ENCODE results near the gene CCDC127.
"Not testable (repeated sequence)": the region's sequence is repeated elsewhere in the genome, so short reads cannot be mapped to it uniquely, and the experiment has no call there.

Gene CCDC127

DNA sequence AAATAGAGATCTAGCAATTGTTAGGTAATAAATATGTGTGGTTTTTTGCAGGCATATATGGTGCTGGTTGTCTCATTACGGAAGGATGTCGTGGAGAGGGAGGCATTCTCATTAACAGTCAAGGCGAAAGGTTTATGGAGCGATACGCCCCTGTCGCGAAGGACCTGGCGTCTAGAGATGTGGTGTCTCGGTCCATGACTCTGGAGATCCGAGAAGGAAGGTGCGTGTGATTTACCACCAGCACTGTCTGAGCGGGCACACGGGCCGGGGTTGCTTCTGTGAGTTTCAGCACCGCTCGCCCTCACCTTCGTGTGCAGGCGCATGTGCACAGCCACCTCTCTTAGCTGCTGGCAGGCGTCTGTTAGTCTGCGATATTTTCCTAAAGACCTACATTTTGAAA, 15.5 kb upstream of the CCDC127 start:
- not testable (repeated sequence) for H2AFZ ChIP-seq (ENCODE audit: low read length, unreplicated experiment); H3K4me1 ChIP-seq (ENCODE audit: control insufficient read depth, insufficient read depth, low read length, unreplicated experiment); H3K27ac ChIP-seq (ENCODE audit: low read depth, low read length); H3K4me3 ChIP-seq (ENCODE audit: low read depth, low read length); H3K27me3 ChIP-seq (ENCODE audit: insufficient read depth, low read length); H3K79me2 ChIP-seq (ENCODE audit: control insufficient read depth, insufficient read depth, low read length, unreplicated experiment)
- H3K36me3 ChIP-seq (ENCODE audit: insufficient read depth, low read length): peaks cover 21% of the 10 kb centered on the region

DNA sequence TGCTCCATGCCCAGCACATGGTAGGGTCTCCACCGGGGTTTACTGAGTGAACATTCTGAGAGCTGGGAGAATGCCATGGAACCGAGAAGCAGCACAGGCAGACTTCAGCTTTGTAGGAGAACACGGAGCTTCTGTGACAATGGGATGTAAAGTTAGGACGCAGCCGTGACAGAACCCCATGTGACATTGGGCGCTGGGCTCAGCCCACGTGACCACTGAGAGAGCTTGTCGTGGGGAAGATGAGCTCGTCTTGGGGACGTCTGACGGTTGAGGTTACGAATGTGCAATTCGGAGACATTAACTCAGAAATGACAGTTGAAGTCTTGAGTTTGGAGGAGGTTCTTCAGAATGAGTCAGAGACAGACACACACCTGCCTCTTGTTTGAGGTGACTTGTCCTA, 13.7 kb upstream of the CCDC127 start:
- H3K36me3 ChIP-seq (ENCODE audit: insufficient read depth, low read length): peaks cover 23% of the 10 kb centered on the region
- no peaks in the 10 kb centered on the region for H3K4me1 ChIP-seq (ENCODE audit: control insufficient read depth, insufficient read depth, low read length, unreplicated experiment)
- no peaks in the 10 kb centered on the region for H3K27me3 ChIP-seq (ENCODE audit: insufficient read depth, low read length)
- peaks cover 4% of the 10 kb centered on the region for H3K79me2 ChIP-seq (ENCODE audit: control insufficient read depth, insufficient read depth, low read length, unreplicated experiment)
- H3K27ac ChIP-seq (ENCODE audit: low read depth, low read length): no peak overlapping the region
- H2AFZ ChIP-seq (ENCODE audit: low read length, unreplicated experiment): no peak overlapping the region
- H3K4me3 ChIP-seq (ENCODE audit: low read depth, low read length): no peak overlapping the region

DNA sequence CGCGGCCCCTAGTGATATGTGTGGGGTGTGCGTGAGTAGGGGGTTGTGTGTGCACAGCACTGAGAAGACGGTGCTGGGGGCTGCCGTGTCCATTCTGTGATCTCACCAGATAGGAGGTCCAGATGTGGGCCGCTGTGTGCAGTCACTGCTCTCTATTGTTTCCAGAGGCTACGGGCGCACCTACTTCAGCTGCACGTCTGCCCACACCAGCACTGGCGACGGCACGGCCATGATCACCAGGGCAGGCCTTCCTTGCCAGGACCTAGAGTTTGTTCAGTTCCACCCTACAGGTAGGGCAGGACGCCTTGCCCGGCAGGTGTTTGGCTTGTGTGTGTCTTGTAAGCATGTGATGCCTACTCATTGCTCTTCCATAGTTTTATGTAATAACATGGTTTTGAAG, 12.8 kb upstream of the CCDC127 start:
- Histone ChIP-seq H2AFZ (ENCODE audit: low read length, unreplicated experiment) (no peak overlapping the region), H3K4me3 (ENCODE audit: low read depth, low read length) (no peak overlapping the region), H3K4me1 (ENCODE audit: control insufficient read depth, insufficient read depth, low read length, unreplicated experiment) (no peaks in the 10 kb centered on the region), H3K27ac (ENCODE audit: low read depth, low read length) (no peak overlapping the region), H3K79me2 (ENCODE audit: control insufficient read depth, insufficient read depth, low read length, unreplicated experiment) (peaks cover 4% of the 10 kb centered on the region), H3K27me3 (ENCODE audit: insufficient read depth, low read length) (no peaks in the 10 kb centered on the region), H3K36me3 (ENCODE audit: insufficient read depth, low read length) (peaks cover 29% of the 10 kb centered on the region)

DNA sequence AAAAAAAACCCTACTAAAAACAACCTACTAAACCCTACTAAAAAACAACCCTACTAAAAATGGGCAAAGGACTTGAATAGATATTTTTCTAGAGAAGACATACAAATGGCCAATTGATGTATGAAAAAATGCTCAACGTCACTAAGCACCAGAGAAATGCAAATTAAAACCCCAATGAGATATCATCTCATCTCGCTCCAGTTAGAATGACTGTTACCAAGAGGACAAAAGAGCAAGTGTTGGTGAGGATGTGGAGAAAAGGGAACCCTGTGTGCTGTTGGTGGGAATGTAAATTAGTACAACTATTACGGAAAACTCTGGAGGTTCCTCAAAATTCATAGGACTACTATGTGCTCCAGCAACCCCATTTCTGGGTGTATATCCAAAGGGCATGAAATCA, 10.9 kb upstream of the CCDC127 start:
- H3K36me3 ChIP-seq (ENCODE audit: insufficient read depth, low read length): peaks cover 32% of the 10 kb centered on the region
- H3K27ac ChIP-seq (ENCODE audit: low read depth, low read length): no peak overlapping the region
- H2AFZ ChIP-seq (ENCODE audit: low read length, unreplicated experiment): no peak overlapping the region
- no peak overlapping the region for H3K4me3 ChIP-seq (ENCODE audit: low read depth, low read length)
- H3K4me1 ChIP-seq (ENCODE audit: control insufficient read depth, insufficient read depth, low read length, unreplicated experiment): no peaks in the 10 kb centered on the region
- H3K79me2 ChIP-seq (ENCODE audit: control insufficient read depth, insufficient read depth, low read length, unreplicated experiment): peaks cover 16% of the 10 kb centered on the region
- no peaks in the 10 kb centered on the region for H3K27me3 ChIP-seq (ENCODE audit: insufficient read depth, low read length)

DNA sequence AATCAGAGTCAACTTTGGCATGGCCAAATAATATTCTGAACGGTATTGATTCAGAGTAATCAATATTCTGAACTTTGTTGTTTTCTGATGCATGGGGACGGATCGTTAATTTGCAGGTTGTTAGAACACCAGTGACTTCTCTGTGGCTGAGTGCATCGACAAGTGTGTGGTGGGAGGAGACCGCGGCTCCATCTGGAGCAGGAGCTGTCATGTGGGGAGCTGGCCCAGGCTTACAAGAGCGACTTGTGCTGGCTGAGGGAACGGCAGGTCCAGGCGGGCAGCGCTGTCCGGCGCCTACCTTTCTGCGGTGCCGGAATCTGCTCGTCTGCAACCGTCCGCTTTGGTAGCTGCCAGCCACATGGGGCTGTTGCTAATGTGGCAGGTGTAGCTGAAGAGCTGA, 9.4 kb upstream of the CCDC127 start:
- H3K4me3 ChIP-seq (ENCODE audit: low read depth, low read length); H2AFZ ChIP-seq (ENCODE audit: low read length, unreplicated experiment); H3K27ac ChIP-seq (ENCODE audit: low read depth, low read length); H3K27me3 ChIP-seq (ENCODE audit: insufficient read depth, low read length); H3K4me1 ChIP-seq (ENCODE audit: control insufficient read depth, insufficient read depth, low read length, unreplicated experiment): not testable (repeated sequence)
- Histone ChIP-seq H3K36me3 (ENCODE audit: insufficient read depth, low read length) (peaks cover 32% of the 10 kb centered on the region), H3K79me2 (ENCODE audit: control insufficient read depth, insufficient read depth, low read length, unreplicated experiment) (peaks cover 27% of the 10 kb centered on the region)

DNA sequence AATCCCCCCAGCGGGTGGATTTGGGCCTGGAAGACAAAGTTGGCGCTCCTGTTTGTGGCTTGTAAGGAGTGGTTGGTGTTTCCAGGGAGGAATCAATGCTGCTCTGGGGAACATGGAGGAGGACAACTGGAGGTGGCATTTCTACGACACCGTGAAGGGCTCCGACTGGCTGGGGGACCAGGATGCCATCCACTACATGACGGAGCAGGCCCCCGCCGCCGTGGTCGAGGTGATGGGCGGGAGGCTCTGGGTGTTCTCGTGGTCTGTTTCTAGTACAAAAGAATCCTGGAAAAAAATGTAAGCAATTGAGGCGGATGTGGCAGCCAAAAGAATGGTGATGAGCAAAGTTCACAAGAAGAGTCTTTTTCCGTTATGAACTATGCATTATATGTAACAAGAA, 7.4 kb upstream of the CCDC127 start:
- H2AFZ ChIP-seq (ENCODE audit: low read length, unreplicated experiment): no peak overlapping the region
- no peaks in the 10 kb centered on the region for H3K27me3 ChIP-seq (ENCODE audit: insufficient read depth, low read length)
- peaks cover 32% of the 10 kb centered on the region for H3K36me3 ChIP-seq (ENCODE audit: insufficient read depth, low read length)
- H3K4me3 ChIP-seq (ENCODE audit: low read depth, low read length): no peak overlapping the region
- H3K79me2 ChIP-seq (ENCODE audit: control insufficient read depth, insufficient read depth, low read length, unreplicated experiment): peaks cover 48% of the 10 kb centered on the region
- H3K27ac ChIP-seq (ENCODE audit: low read depth, low read length): no peak overlapping the region
- H3K4me1 ChIP-seq (ENCODE audit: control insufficient read depth, insufficient read depth, low read length, unreplicated experiment): peaks cover 21% of the 10 kb centered on the region

DNA sequence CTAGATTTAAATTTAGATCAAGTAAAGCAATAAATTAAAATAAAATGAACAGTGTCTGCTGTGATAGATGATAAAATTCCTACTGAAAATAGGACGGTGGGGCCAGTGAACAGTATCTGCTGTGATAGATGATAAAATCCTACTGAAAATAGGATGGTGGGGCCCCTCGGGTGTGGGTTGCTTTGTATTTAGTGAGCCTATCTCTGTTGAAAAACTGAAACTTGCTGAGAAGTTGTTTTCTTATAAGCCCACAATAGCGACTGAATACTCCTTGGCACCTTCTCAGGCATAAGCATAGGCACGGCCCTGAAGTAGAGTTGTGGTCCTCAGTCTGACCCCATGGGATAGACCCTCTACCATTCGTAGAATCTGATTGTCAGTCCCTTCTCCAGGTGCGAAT, 5.8 kb upstream of the CCDC127 start:
- H2AFZ ChIP-seq (ENCODE audit: low read length, unreplicated experiment): no peak overlapping the region
- H3K36me3 ChIP-seq (ENCODE audit: insufficient read depth, low read length): peaks cover 21% of the 10 kb centered on the region
- H3K27me3 ChIP-seq (ENCODE audit: insufficient read depth, low read length): no peaks in the 10 kb centered on the region
- H3K4me1 ChIP-seq (ENCODE audit: control insufficient read depth, insufficient read depth, low read length, unreplicated experiment): peaks cover 23% of the 10 kb centered on the region
- no peak overlapping the region for H3K27ac ChIP-seq (ENCODE audit: low read depth, low read length)
- peaks cover 59% of the 10 kb centered on the region for H3K79me2 ChIP-seq (ENCODE audit: control insufficient read depth, insufficient read depth, low read length, unreplicated experiment)
- H3K4me3 ChIP-seq (ENCODE audit: low read depth, low read length): no peak overlapping the region

DNA sequence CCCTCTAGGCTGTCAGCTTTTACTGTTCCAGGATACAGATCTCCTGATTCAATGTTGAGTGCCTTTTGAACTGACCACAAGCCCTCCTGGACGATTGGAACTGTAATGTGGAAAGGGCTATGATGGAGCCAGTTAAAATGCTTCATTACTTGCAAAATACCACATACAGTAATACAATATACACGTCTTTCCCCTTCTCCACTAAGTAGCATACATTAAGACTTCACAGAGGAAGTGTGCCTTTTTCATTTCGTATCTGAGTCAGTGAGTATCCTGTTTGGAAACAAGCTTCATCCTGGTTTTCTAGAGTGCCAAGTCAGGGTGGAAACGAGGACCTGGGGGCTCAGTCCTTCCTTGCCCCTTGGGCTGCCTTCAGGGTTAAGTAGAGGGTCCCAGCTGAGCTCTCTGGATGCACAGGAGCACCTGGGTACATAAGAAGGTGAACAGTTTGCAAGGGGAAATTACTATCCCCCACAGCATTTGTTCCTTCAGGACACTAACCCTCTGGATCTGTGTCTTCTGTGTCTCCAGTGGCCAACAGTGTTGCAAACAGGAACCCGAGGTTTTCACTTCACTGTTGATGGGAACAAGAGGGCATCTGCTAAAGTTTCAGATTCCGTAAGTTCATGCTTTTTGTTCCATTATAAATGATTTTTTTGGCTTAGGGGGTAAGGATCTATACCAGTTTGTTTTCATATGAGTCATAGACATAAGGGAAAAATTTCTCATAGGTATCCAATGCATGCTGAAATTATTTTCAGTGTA, 5.2 kb upstream of the CCDC127 start:
- Histone ChIP-seq H3K27ac (ENCODE audit: low read depth, low read length) (peak overlapping the region; percentile 23), H3K4me3 (ENCODE audit: low read depth, low read length) (peak overlapping the region; percentile 1; the same call in 1 of the 2 replicates), H3K4me1 (ENCODE audit: control insufficient read depth, insufficient read depth, low read length, unreplicated experiment) (peaks cover 23% of the 10 kb centered on the region), H3K36me3 (ENCODE audit: insufficient read depth, low read length) (peaks cover 16% of the 10 kb centered on the region), H3K79me2 (ENCODE audit: control insufficient read depth, insufficient read depth, low read length, unreplicated experiment) (peaks cover 66% of the 10 kb centered on the region)
- not testable (repeated sequence) for H3K27me3 ChIP-seq (ENCODE audit: insufficient read depth, low read length); H2AFZ ChIP-seq (ENCODE audit: low read length, unreplicated experiment)

DNA sequence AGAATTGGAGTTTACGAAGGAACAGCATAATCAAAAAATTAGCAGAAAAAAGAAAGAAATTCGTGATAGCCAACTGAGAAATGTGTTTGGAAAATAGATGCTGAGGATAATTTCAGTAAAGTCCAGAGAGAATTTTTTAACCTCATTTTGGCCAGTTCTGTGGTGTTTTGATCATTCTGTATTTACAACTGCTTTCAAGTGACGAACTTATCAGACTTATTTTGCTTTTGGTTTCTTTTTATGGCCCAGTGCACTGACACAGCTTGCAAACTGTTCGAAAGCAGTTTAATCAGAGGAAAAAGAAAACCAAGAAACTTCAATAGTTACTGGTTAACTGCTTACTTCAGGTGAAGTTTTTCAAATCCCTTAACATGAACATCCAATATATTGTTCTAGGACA, 2.0 kb upstream of the CCDC127 start:
- Histone ChIP-seq H3K79me2 (ENCODE audit: control insufficient read depth, insufficient read depth, low read length, unreplicated experiment) (peaks cover 79% of the 10 kb centered on the region), H3K27me3 (ENCODE audit: insufficient read depth, low read length) (no peaks in the 10 kb centered on the region), H3K4me3 (ENCODE audit: low read depth, low read length) (peak overlapping the region; percentile 84), H2AFZ (ENCODE audit: low read length, unreplicated experiment) (no peak overlapping the region), H3K36me3 (ENCODE audit: insufficient read depth, low read length) (peaks cover 4% of the 10 kb centered on the region; the same call in 1 of the 2 replicates), H3K27ac (ENCODE audit: low read depth, low read length) (peak overlapping the region; percentile 38), H3K4me1 (ENCODE audit: control insufficient read depth, insufficient read depth, low read length, unreplicated experiment) (peaks cover 29% of the 10 kb centered on the region)

DNA sequence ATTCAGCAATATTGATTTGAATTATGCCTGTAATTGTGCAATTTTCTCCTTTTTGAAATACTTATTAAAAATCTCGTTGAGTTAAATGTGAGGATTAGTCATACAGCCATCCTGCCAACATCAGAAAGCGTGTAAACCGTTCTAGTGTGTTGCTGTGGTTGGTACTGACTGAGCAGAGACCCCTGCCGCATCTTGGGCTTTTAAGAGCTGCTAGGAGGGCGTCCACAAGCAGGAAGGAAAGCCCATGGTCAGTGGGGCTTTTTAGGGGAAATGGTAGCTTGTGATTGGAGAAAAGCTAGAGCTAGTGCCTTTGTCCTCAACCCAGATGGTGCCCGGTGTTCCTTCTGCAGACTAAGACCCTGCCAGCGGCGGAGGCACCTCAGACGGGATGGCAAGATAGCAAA, 1.5 kb upstream of the CCDC127 start:
- H3K4me3 ChIP-seq (ENCODE audit: low read depth, low read length): peak overlapping the region; percentile 84
- H2AFZ ChIP-seq (ENCODE audit: low read length, unreplicated experiment): no peak overlapping the region
- peak overlapping the region; percentile 38 for H3K27ac ChIP-seq (ENCODE audit: low read depth, low read length)
- peaks cover 77% of the 10 kb centered on the region for H3K79me2 ChIP-seq (ENCODE audit: control insufficient read depth, insufficient read depth, low read length, unreplicated experiment)
- 0 out of 2 replicates have a peak, but pooled peaks cover 3% of the 10 kb centered on the region for H3K36me3 ChIP-seq (ENCODE audit: insufficient read depth, low read length)
- peaks cover 31% of the 10 kb centered on the region for H3K4me1 ChIP-seq (ENCODE audit: control insufficient read depth, insufficient read depth, low read length, unreplicated experiment)
- no peaks in the 10 kb centered on the region for H3K27me3 ChIP-seq (ENCODE audit: insufficient read depth, low read length)
